Activated CD4-positive, alpha-beta memory T cell treated with anti-CD3 and anti-CD28 coated beads, Interleukin-2, amount 10 ng/mL, durations not matched to agents 7 days and 5 days (primary cell): ENCODE results near the gene STAT5B. TPM values are rescaled to one million over a fixed set of nuclear protein-coding genes. Genes with fewer than 3 reads are reported as not detected.
A peak's percentile ranks its signal among the peaks of the same experiment; 100 is the strongest.

ENCODE experiments used
- CTCF ChIA-PET: fragments of 350-600 bp; sonication (Branson Sonifier 250); formaldehyde crosslinking; loops from one replicate; lab custom pipeline; 2021; ENCODE audit warnings: antibody characterized with exemption, inconsistent platforms; lab: Charles Lee
- POLR2A ChIA-PET: fragments of 350-600 bp; sonication (Branson Sonifier 250); formaldehyde crosslinking; loops from one replicate; lab custom pipeline; 2021; ENCODE audit warnings: antibody characterized with exemption; lab: Charles Lee
- DNase-seq: peaks from one replicate; pipeline ENCODE4 v3.0.0-alpha.2; 2020
- H3K27ac Mint-ChIP-seq: one replicate; pipeline ENCODE4 v1.8.0; 2021; ENCODE audit warnings: mild to moderate bottlenecking, mixed read lengths
- H3K27me3 Mint-ChIP-seq: one replicate; pipeline ENCODE4 v1.8.0; 2021; ENCODE audit warnings: mixed read lengths
- H3K36me3 Mint-ChIP-seq: one replicate; pipeline ENCODE4 v1.8.0; 2021; ENCODE audit warnings: low read depth, mixed read lengths
- H3K4me1 Mint-ChIP-seq: one replicate; pipeline ENCODE4 v1.8.0; 2021; ENCODE audit warnings: mixed read lengths
- H3K4me3 Mint-ChIP-seq: one replicate; pipeline ENCODE4 v1.8.0; 2021; ENCODE audit warnings: mild to moderate bottlenecking, mixed read lengths
- H3K9me3 Mint-ChIP-seq: one replicate; pipeline ENCODE4 v1.8.0; 2021; ENCODE audit warnings: mixed read lengths
- total RNA-seq, 2 experiments: library from RNA; stranded (reverse); gene quantifications; one replicate each; pipeline ENCODE4 v1.2.3, GENCODE V29; 2021

The STAT5B gene
- total RNA-seq, 2 experiments from 2014 or later, result 163 to 171 TPM

DNA sequence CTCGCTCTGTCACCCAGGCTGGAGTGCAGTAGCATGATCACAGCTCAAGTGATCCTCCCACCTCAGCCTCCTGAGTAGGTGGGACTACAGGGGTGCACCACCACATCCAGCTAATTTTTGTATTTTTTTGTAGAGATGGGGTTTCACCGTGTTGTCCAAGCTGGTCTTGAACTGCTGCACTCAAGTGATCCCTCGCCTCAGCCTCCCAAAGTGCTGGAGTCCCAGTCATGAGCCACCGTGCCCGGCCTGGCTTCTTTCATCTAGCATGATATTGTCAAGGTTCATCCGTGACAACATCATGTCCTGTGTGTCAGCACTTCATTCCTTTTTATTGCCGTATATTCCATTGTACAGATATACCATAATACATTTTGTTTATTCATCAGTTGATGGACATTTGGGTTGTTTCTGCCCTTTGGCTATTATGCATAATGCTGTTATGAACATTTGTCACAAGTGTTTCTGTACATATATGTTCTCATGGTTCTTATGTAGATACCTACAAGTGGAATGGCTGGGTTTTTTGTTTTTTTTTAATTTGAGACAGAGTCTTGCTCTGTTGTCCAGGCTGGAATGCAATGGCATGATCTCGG, 78.5 kb downstream of the STAT5B start:
- Mint-ChIP-seq H3K36me3 (peaks cover 26% of the 10 kb centered on the region), H3K9me3 (no peaks in the 10 kb centered on the region), H3K27me3 (no peaks in the 10 kb centered on the region), H3K4me1 (peaks cover 16% of the 10 kb centered on the region), H3K27ac (no peak overlapping the region), H3K4me3 (no peak overlapping the region)
- ChIA-PET CTCF (interaction anchor here (1.8 kb wide), 1 partner anchor 24 kb away, joined by 6 read pairs; no protein-coding TSS in a partner anchor), POLR2A (no interaction called here)
- DNase-seq, result no peak

DNA sequence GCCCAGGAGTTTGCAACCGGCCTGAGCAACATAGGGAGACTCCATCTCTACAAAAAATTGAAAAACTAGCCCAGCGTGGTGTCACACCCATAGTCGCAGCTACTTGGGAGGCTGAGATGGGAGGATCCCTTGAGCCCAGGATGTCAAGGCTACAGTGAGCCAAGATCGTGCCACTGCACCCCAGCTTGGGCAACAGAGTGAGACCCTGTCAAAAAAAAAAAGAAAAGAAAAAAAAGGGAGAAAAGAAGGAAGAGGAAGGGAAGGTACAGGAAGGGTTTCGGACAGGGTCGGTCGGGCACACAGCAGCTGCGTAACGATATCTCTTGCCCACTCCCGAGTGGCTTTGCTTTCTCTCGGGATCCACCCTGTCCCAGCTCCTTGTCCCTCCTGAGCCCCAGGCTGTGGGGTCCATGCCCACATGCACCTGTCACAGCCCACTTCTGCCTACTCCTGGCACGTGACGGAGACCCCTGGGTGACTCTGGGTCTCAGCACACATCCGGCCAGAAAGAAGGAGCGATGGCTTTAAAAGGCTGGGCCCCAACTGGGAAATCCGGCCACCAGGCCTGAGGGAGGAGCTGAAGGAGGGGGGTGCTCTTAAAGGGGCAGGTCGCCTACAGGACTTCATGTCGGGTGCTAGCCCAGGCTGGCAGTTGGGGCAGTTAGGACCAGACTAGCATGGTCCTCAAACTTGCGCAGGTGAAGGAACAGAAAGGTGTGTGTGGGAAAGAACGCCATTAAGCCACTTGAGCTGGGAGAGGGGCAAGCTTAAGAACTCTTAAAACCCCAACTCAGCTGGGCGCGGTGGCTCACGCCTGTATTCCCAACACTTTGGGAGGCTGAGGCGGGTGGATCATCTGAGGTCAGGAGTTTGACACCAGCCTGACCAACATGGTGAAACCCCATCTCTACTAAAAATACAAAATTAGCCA, 82.0 kb downstream of the STAT5B start, which contains the start of gene GHDC:
TSS of gene GHDC (minus strand) at position 526 of the 931 bp plus-strand sequence. CDS start 913 bp downstream, outside the sequence.
- POLR2A ChIA-PET, result interaction anchor here (0.7 to 1.9 kb wide), 20 partner anchors 9 to 506 kb away, joined by 3 to 27 read pairs (median 4); partner anchors contain the start of genes DHX58, DNAJC7, EIF1 and HCRT
- Mint-ChIP-seq H3K27ac (peak within 1 kb of the TSS; percentile 84), H3K4me1 (peaks cover 21% of the 10 kb centered on the region), H3K9me3 (no peaks in the 10 kb centered on the region), H3K36me3 (peaks cover 5% of the 10 kb centered on the region), H3K27me3 (no peaks in the 10 kb centered on the region), H3K4me3 (peak within 1 kb of the TSS; percentile 87)
- peak; percentile 86 for DNase-seq
- CTCF ChIA-PET, result interaction anchor here (0.7 to 3.6 kb wide), 10 partner anchors 10 to 102 kb away, joined by 3 to 38 read pairs (median 4); partner anchors contain the start of genes HCRT and KCNH4

GRCh38 chr17:42193216-42193968, 82.8 kb downstream of the STAT5B start:
- peak overlapping the region; percentile 84 for H3K27ac Mint-ChIP-seq
- ChIA-PET CTCF (interaction anchor here (0.7 to 3.6 kb wide), 9 partner anchors 9 to 103 kb away, joined by 3 to 38 read pairs (median 4); partner anchors contain the start of genes HCRT and KCNH4), POLR2A (interaction anchor here (0.7 to 1.9 kb wide), 15 partner anchors 9 to 415 kb away, joined by 3 to 27 read pairs (median 4); partner anchors contain the start of genes DHX58, DNAJC7, HCRT and STAT5A)
- no peaks in the 10 kb centered on the region for H3K36me3 Mint-ChIP-seq
- peak overlapping the region; percentile 87 for H3K4me3 Mint-ChIP-seq
- H3K4me1 Mint-ChIP-seq, result peaks cover 21% of the 10 kb centered on the region
- H3K27me3 Mint-ChIP-seq, result no peaks in the 10 kb centered on the region
- no peaks in the 10 kb centered on the region for H3K9me3 Mint-ChIP-seq
- DNase-seq, result no peak

DNA sequence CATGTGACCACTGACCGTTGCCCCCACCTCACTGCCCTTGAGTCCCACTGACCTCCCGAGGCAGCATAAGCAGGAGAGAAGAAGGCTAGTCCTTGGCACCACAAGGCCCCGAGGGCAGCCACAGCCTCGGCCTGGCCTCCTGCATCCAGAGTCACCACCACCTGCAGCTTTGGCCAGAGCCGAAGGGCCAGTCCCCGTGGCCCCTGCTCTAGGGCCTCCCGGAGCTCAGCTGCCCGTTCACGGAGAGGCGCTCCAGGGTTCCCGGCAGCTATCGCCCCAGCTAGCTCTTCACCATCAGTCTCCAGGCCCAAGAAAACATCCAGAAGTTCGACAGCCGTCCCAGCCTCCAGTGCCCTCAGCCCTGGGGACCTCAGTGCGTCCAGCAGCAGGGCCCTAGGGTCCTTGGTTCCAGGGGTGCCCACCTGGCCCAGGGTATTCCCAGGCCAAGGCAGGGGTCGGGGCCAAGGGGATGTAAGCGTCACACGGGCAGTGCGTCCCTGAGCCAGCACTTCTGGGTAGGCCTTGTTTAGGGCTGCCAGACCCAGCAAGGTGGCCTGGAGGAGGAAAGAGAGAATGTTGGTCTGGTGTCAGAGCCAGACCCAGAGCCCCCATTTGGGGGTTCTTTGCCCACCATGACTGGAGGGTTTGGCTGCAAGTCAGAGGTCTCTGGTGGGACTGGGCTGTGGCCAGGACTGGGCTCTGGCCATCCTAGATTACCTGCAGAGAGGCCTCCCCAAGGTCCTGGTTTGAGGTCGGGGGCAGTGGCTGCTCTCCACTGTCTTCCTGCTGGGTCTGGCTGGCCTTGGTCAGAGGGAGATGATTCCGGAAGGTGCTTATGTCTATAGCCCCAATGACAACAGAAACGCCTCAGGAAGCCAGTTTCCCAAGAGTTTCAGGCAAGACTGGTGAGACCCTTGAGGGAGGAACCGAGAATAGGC, 83.7 kb downstream of the STAT5B start:
- POLR2A ChIA-PET, result interaction anchor here (0.7 to 1.6 kb wide), 3 partner anchors 96 to 379 kb away, joined by 3 to 7 read pairs (median 3); partner anchors contain the start of genes DNAJC7 and STAT5A

GRCh38 chr17:42191275-42191608, 84.9 kb downstream of the STAT5B start:
- H3K27me3 Mint-ChIP-seq, result no peaks in the 10 kb centered on the region

More for the DNA sequence above, 83.7 kb downstream of the STAT5B start:
- CTCF ChIA-PET, result interaction anchor here (0.9 kb wide), 1 partner anchor 10 kb away, joined by 3 read pairs; no protein-coding TSS in a partner anchor
- Mint-ChIP-seq H3K36me3 (no peaks in the 10 kb centered on the region), H3K27ac (no peak overlapping the region), H3K9me3 (no peaks in the 10 kb centered on the region), H3K4me3 (peak overlapping the region; percentile 24), H3K4me1 (peaks cover 21% of the 10 kb centered on the region), H3K27me3 (no peaks in the 10 kb centered on the region)
- DNase-seq, result no peak

GRCh38 chr17:42190491-42191274, 85.5 kb downstream of the STAT5B start:
- DNase-seq, result no peak
- Mint-ChIP-seq H3K36me3 (no peaks in the 10 kb centered on the region), H3K27me3 (no peaks in the 10 kb centered on the region), H3K9me3 (no peaks in the 10 kb centered on the region), H3K27ac (no peak overlapping the region), H3K4me1 (peaks cover 21% of the 10 kb centered on the region), H3K4me3 (no peak overlapping the region)
- ChIA-PET POLR2A (interaction anchor here (0.7 to 1.1 kb wide), 4 partner anchors 9 to 86 kb away, joined by 3 to 4 read pairs (median 3); partner anchors contain the start of gene STAT5B), CTCF (interaction anchor here (0.6 to 1.5 kb wide), 2 partner anchors 122 to 399 kb away, joined by 3 read pairs; no protein-coding TSS in a partner anchor)

More at GRCh38 chr17:42191275-42191608, 84.9 kb downstream of the STAT5B start:
- H3K4me1 Mint-ChIP-seq, result peaks cover 21% of the 10 kb centered on the region
- ChIA-PET CTCF (interaction anchor here (0.9 kb wide), 1 partner anchor 9 kb away, joined by 3 read pairs; no protein-coding TSS in a partner anchor), POLR2A (interaction anchor here (0.7 to 1.1 kb wide), 3 partner anchors 10 to 80 kb away, joined by 3 to 4 read pairs (median 3); no protein-coding TSS in a partner anchor)
- H3K4me3 Mint-ChIP-seq, result no peak overlapping the region
- H3K36me3 Mint-ChIP-seq, result no peaks in the 10 kb centered on the region
- DNase-seq, result no peak
- no peaks in the 10 kb centered on the region for H3K9me3 Mint-ChIP-seq
- H3K27ac Mint-ChIP-seq, result no peak overlapping the region

DNA sequence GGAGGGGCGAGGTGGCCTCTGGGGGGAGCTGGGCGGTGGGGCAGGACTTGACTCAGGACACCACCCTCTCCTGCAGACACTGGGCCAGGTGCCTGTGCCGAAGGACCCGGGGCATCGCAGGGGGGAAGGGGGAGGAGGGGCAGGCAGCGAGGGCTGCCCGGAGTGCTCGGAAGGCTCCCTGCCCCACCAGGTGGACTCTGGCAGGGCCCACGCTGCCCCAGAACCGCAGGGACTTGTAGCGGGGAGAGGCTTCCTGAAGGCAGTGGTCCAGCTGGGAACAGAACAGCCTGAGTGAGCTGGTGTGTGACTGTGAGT, 86.6 kb downstream of the STAT5B start:
- Mint-ChIP-seq H3K4me3 (no peak overlapping the region), H3K27me3 (no peaks in the 10 kb centered on the region), H3K4me1 (peaks cover 23% of the 10 kb centered on the region), H3K27ac (no peak overlapping the region), H3K9me3 (no peaks in the 10 kb centered on the region), H3K36me3 (no peaks in the 10 kb centered on the region)
- POLR2A ChIA-PET, result interaction anchor here (0.5 kb wide), 1 partner anchor 17 kb away, joined by 3 read pairs; no protein-coding TSS in a partner anchor
- DNase-seq, result no peak
- CTCF ChIA-PET, result interaction anchor here (1.5 kb wide), 1 partner anchor 123 kb away, joined by 3 read pairs; no protein-coding TSS in a partner anchor

GRCh38 chr17:42188749-42189650, 87.2 kb downstream of the STAT5B start:
- H3K27ac Mint-ChIP-seq, result no peak overlapping the region
- peaks cover 24% of the 10 kb centered on the region for H3K4me1 Mint-ChIP-seq
- H3K27me3 Mint-ChIP-seq, result no peaks in the 10 kb centered on the region
- no peak overlapping the region for H3K4me3 Mint-ChIP-seq
- no peaks in the 10 kb centered on the region for H3K36me3 Mint-ChIP-seq
- ChIA-PET POLR2A (interaction anchor here (0.5 to 1.5 kb wide), 2 partner anchors 18 to 171 kb away, joined by 3 to 4 read pairs; partner anchors contain the start of gene DNAJC7), CTCF (interaction anchor here (1.5 kb wide), 1 partner anchor 124 kb away, joined by 3 read pairs; no protein-coding TSS in a partner anchor)
- H3K9me3 Mint-ChIP-seq, result no peaks in the 10 kb centered on the region
- no peak for DNase-seq

GRCh38 chr17:42187833-42188232, 88.4 kb downstream of the STAT5B start:
- Mint-ChIP-seq H3K27me3 (no peaks in the 10 kb centered on the region), H3K27ac (no peak overlapping the region), H3K9me3 (no peaks in the 10 kb centered on the region), H3K4me1 (peaks cover 24% of the 10 kb centered on the region), H3K4me3 (no peak overlapping the region), H3K36me3 (no peaks in the 10 kb centered on the region)
- DNase-seq, result no peak
- POLR2A ChIA-PET, result interaction anchor here (1.2 to 1.5 kb wide), 2 partner anchors 125 to 170 kb away, joined by 3 to 4 read pairs; partner anchors contain the start of gene DNAJC7
- CTCF ChIA-PET, result interaction anchor here (1.0 kb wide), 1 partner anchor 125 kb away, joined by 3 read pairs; no protein-coding TSS in a partner anchor
